Type B pancreatic cell (in vitro differentiated cells): ENCODE results near the gene GBP1. TPM values are rescaled to one million over a fixed set of nuclear protein-coding genes. Genes with fewer than 3 reads are reported as not detected.
"Not testable (repeated sequence)": the region's sequence is repeated elsewhere in the genome, so short reads cannot be mapped to it uniquely, and the experiment has no call there.

Experiments used
- DNase-seq: peaks from one replicate; pipeline ENCODE4 v3.0.0; 2021; ENCODE audit warnings: mixed read lengths; ENCODE audit not compliant: unreplicated experiment; ENCODE audit errors: extremely low spot score
- H3K27ac Mint-ChIP-seq: 2 replicates; pipeline ENCODE4 v1.8.0; 2021; ENCODE audit warnings: mild to moderate bottlenecking, mixed read lengths
- H3K27me3 Mint-ChIP-seq: 2 replicates; pipeline ENCODE4 v1.8.0; 2021; ENCODE audit warnings: mixed read lengths
- H3K36me3 Mint-ChIP-seq: 2 replicates; pipeline ENCODE4 v1.8.0; 2021; ENCODE audit warnings: mixed read lengths
- H3K4me1 Mint-ChIP-seq: one replicate; pipeline ENCODE4 v1.8.0; 2021; ENCODE audit warnings: mixed read lengths; ENCODE audit not compliant: unreplicated experiment
- H3K4me3 Mint-ChIP-seq: 2 replicates; pipeline ENCODE4 v1.8.0; 2021; ENCODE audit warnings: mild to moderate bottlenecking, mixed read lengths
- H3K9me3 Mint-ChIP-seq: 2 replicates; pipeline ENCODE4 v1.8.0; 2021; ENCODE audit warnings: mixed read lengths
- total RNA-seq: library from RNA; stranded (reverse); gene quantifications from 2 replicates; pipeline ENCODE4 v1.2.1, GENCODE V29; 2021; ENCODE audit warnings: low replicate concordance
- TF ChIP-seq, protein P1 (sequence below): fragments of 200-600 bp; sonication (generic); conservative IDR thresholded peaks from 2 replicates; pipeline ENCODE4 v1.5.0; 2021; ENCODE audit warnings: antibody characterized with exemption, mild to moderate bottlenecking

GBP1 gene
- total RNA-seq, 1 donor from 2014 or later: 16.0 TPM

DNA sequence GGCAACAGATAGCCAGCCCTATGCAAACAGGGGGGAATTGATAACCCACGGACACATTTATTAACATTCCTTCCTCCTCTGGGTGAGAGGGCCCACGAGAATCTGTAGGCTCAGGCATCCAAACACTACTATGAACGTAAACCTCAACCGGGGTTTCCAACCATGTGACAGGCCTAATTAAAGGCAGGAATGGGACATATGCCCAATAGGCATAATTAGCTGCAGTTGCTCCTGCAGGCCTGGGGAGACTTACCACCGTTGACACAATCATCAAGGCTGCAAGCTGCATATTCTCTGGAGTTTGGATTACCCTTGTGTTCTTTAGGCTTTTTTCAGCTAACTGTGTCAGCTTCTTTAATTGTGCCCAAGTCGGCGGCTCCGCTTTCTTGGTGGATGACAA is 22.2 kb upstream of the GBP1 start:
- no peak overlapping the region for H3K27ac Mint-ChIP-seq
- no peaks in the 10 kb centered on the region for H3K4me1 Mint-ChIP-seq
- TF ChIP-seq, protein P1, sequence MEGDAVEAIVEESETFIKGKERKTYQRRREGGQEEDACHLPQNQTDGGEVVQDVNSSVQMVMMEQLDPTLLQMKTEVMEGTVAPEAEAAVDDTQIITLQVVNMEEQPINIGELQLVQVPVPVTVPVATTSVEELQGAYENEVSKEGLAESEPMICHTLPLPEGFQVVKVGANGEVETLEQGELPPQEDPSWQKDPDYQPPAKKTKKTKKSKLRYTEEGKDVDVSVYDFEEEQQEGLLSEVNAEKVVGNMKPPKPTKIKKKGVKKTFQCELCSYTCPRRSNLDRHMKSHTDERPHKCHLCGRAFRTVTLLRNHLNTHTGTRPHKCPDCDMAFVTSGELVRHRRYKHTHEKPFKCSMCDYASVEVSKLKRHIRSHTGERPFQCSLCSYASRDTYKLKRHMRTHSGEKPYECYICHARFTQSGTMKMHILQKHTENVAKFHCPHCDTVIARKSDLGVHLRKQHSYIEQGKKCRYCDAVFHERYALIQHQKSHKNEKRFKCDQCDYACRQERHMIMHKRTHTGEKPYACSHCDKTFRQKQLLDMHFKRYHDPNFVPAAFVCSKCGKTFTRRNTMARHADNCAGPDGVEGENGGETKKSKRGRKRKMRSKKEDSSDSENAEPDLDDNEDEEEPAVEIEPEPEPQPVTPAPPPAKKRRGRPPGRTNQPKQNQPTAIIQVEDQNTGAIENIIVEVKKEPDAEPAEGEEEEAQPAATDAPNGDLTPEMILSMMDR: no peak
- no peaks in the 10 kb centered on the region for H3K27me3 Mint-ChIP-seq
- H3K9me3 Mint-ChIP-seq: no peaks in the 10 kb centered on the region
- no peak for DNase-seq
- H3K4me3 Mint-ChIP-seq: no peak overlapping the region
- no peaks in the 10 kb centered on the region for H3K36me3 Mint-ChIP-seq

DNA sequence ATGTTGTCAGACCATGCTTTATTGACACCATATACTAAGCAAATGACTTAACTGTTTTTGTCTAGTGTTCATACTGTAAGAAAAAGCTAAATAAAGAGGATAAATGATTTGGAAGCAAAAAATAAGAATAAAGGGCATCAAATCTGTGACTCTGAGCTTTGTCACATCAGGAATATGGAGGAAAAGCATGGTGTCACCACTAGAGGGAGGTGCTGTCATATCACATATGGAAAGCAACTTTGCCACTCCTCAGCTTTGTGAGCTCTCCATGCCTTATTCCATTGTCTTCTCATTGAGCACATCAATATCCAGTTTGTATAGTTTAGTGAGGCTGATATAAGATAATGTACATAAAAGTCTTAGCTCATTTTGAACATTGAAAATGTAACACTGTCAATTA is 20.8 kb upstream of the GBP1 start:
- no peaks in the 10 kb centered on the region for H3K4me1 Mint-ChIP-seq
- no peaks in the 10 kb centered on the region for H3K9me3 Mint-ChIP-seq

DNA sequence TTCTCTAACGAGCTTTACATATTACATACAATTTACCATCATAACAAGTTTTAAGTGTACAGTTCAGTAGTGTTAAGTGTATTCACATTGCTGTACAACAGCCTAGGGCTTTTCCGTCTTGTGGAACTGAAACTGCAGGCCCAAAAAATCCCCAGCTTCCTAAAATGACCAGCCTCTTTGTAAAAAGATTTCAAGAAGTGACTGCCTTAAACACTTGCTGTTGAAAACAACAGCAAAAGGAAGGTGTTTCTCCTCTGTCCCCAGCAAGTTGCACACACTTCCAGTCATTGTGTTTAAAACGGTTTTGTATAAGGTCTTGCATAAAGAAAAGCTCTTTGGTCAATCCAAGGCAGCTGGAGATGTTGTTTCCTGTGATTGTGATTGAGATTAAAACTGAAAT is 16.0 kb upstream of the GBP1 start:
- H3K27ac Mint-ChIP-seq: no peak overlapping the region
- H3K9me3 Mint-ChIP-seq: no peaks in the 10 kb centered on the region
- H3K4me1 Mint-ChIP-seq: no peaks in the 10 kb centered on the region
- H3K36me3 Mint-ChIP-seq: no peaks in the 10 kb centered on the region
- TF ChIP-seq, protein P1: no peak
- DNase-seq: no peak
- H3K27me3 Mint-ChIP-seq: no peaks in the 10 kb centered on the region
- no peak overlapping the region for H3K4me3 Mint-ChIP-seq

More for the DNA sequence above, 20.8 kb upstream of the GBP1 start:
- H3K27ac Mint-ChIP-seq: no peak overlapping the region
- H3K27me3 Mint-ChIP-seq: no peaks in the 10 kb centered on the region
- no peak overlapping the region for H3K4me3 Mint-ChIP-seq
- TF ChIP-seq, protein P1: no peak
- no peak for DNase-seq
- H3K36me3 Mint-ChIP-seq: no peaks in the 10 kb centered on the region

DNA sequence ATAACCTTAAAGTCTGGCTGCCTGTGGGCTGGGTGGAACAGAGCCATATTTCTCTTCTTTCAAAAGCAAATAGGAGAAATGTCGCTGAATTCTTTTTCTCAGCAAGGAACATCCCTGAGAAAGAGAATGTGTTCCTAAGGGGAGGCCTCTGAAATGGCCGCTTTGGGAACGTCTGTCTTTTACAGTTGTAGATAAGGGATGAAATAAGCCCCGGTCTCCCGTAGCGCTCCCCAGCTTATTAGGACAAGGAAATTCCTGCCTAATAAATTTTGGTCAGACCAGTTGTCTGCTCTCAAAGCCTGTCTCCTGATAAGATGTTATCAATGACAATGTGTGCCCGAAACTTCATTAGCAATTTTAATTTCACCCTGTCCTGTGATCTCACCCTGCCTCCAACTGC is 15.1 kb upstream of the GBP1 start:
- H3K36me3 Mint-ChIP-seq, H3K27ac Mint-ChIP-seq, H3K4me1 Mint-ChIP-seq, H3K9me3 Mint-ChIP-seq, H3K27me3 Mint-ChIP-seq, H3K4me3 Mint-ChIP-seq, DNase-seq: not testable (repeated sequence)

DNA sequence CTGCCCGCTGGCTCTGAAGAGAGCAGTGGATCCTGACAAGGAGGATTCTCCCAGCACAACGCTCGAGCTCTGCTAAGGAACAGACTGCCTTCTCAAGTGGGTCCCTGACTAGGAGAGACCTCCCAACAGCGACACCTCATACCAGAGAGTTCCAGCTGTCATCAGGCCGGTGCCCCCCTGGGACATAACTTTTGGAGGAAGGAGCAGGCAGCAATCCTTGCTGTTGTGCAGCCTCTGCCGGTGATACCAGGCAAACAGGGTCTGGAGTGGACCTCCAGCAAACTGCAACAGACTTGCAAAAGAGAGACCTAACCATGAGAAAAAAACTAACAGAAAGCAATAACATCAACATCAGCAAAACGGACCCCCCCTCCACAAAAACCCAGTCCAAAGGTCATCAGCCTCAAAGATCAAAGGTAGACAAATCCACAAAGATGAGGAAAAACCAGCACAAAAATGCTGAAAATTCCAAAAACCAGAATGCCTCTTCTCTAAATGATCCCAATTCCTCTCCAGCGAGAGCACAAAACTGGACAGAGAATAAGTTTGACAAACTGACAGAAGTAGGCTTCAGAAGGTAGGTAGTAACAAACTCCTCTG is 7.6 kb upstream of the GBP1 start:
- not testable (repeated sequence) for H3K27ac Mint-ChIP-seq

DNA sequence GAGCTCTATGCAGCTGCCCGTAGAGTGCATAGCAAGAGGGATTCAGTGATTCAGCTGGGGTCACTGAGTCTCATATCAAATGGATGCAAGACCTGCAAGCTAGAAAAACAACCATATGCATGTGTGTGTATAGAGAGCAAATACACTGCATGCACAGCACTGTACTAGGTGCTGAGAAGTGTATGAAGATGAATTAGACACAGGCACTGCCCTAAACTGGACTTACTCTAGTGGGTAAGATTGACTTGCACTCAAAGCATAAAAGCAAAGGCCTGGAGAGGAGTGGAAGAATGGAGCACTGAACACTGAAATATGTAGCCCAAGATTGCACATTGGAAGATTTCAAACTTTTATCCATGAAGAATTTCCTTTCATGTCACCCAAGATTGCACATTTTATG is 5.5 kb upstream of the GBP1 start:
- TF ChIP-seq, protein P1: no peak
- no peak overlapping the region for H3K4me3 Mint-ChIP-seq
- no peaks in the 10 kb centered on the region for H3K36me3 Mint-ChIP-seq
- H3K27ac Mint-ChIP-seq: no peak overlapping the region
- H3K9me3 Mint-ChIP-seq: peaks cover 5% of the 10 kb centered on the region
- DNase-seq: no peak
- H3K27me3 Mint-ChIP-seq: no peaks in the 10 kb centered on the region
- H3K4me1 Mint-ChIP-seq: no peaks in the 10 kb centered on the region

More for the DNA sequence above, 7.6 kb upstream of the GBP1 start:
- H3K9me3 Mint-ChIP-seq, H3K36me3 Mint-ChIP-seq, H3K27me3 Mint-ChIP-seq, H3K4me3 Mint-ChIP-seq, H3K4me1 Mint-ChIP-seq, DNase-seq: not testable (repeated sequence)

DNA sequence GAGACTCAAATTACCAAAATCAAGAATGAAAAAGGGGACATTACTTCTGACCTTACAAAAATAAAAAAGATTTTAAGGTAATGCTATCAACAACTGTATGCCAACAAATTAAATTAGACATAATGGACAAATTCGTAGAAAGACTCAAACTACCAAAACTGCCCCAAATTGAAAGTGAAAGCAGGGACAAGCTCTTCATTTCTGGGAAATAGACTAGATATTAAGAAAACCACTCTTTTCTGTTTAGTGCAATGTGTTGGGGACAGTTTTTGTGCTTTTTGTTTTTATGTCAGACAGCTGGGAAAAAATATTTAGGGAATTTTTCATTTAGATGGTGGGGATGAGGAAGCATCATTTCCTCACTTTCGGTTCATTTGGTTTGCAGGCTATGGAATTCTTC is 4.9 kb upstream of the GBP1 start:
- TF ChIP-seq, protein P1: no peak
- H3K4me3 Mint-ChIP-seq: no peak overlapping the region
- H3K36me3 Mint-ChIP-seq: no peaks in the 10 kb centered on the region
- peaks cover 3% of the 10 kb centered on the region for H3K4me1 Mint-ChIP-seq
- H3K27ac Mint-ChIP-seq: no peak overlapping the region
- peaks cover 5% of the 10 kb centered on the region for H3K9me3 Mint-ChIP-seq
- no peaks in the 10 kb centered on the region for H3K27me3 Mint-ChIP-seq
- DNase-seq: no peak
